NCI-H774 (cell line): ENCODE results near the gene ZNF148.

Experiments
- DNase-seq: peaks from one replicate; lab custom pipeline; 2025; lab: John Stamatoyannopoulos, UW

The ZNF148 gene

GRCh38 chr3:125219261-125219701, 155.8 kb downstream of the ZNF148 start:
- DNase-seq = no peak

- no peak for DNase-seq
These were observed 160.4 kb downstream of the ZNF148 start for GRCh38 chr3:125214738-125215137.

GRCh38 chr3:125213946-125214542, 161.1 kb downstream of the ZNF148 start:
- DNase-seq = no peak

- DNase-seq = no peak
These were observed 161.8 kb downstream of the ZNF148 start for GRCh38 chr3:125213364-125213755.

- DNase-seq = no peak
These were observed 162.4 kb downstream of the ZNF148 start, which contains the start of gene SLC12A8 for GRCh38 chr3:125212509-125213363. TSS of gene SLC12A8 (minus strand) at chr3:125212748. CDS start at chr3:125211349, 1,399 bp downstream.

- no peak for DNase-seq
These were observed 163.0 kb downstream of the ZNF148 start for GRCh38 chr3:125212091-125212508.

- no peak for DNase-seq
These were observed 163.5 kb downstream of the ZNF148 start for GRCh38 chr3:125211523-125212090.

GRCh38 chr3:125207949-125208568, 167.1 kb downstream of the ZNF148 start:
- no peak for DNase-seq

GRCh38 chr3:125207507-125207906, 167.6 kb downstream of the ZNF148 start:
- no peak for DNase-seq

- no peak for DNase-seq
These were observed 168.2 kb downstream of the ZNF148 start for GRCh38 chr3:125206934-125207333.

GRCh38 chr3:125203731-125204130, 171.4 kb downstream of the ZNF148 start:
- DNase-seq = no peak

GRCh38 chr3:125202197-125202596, 172.9 kb downstream of the ZNF148 start:
- DNase-seq = no peak

- DNase-seq = no peak
These were observed 174.4 kb downstream of the ZNF148 start for GRCh38 chr3:125200731-125201139.

GRCh38 chr3:125194849-125195601, 180.1 kb downstream of the ZNF148 start:
- no peak for DNase-seq

GRCh38 chr3:125194061-125194848, 180.9 kb downstream of the ZNF148 start:
- DNase-seq = no peak

- DNase-seq = no peak
These were observed 182.7 kb downstream of the ZNF148 start for GRCh38 chr3:125192190-125193035.

GRCh38 chr3:125191730-125192129, 183.4 kb downstream of the ZNF148 start:
- DNase-seq = no peak

- DNase-seq = no peak
These were observed 183.9 kb downstream of the ZNF148 start for GRCh38 chr3:125191256-125191655.

- DNase-seq = no peak
These were observed 184.3 kb downstream of the ZNF148 start for GRCh38 chr3:125190786-125191185.
